Measurements from ENCODE around the gene RASSF5. TPM values are rescaled to one million over a fixed set of nuclear protein-coding genes. Genes with fewer than 3 reads are reported as not detected.

The RASSF5 gene
- total and polyA plus RNA-seq, 2 of the 13 experiments (the other 11 are each of a cell fraction or from before 2014, with no cell fraction given): 0.18 to 0.40 TPM

DNA sequence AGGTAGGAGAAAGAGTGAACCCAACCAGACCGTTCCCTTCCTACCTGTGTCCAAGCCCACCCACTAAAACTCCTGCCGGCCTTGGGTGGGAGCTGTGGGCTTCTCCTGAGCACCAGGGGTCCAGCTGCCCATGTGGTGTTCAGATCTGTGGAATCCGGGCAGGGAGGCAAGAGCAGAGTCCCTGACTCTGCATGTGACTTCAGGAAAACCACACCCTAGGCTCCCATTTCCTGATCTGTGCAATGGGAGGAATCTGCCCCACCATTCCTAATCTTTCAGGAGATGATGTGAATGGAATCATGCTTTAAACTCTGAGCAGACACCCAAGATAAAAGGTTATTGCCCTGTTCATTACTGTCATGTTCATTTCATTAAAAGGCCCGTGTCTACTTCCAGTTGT, 77.4 kb downstream of the RASSF5 start:
- intact Hi-C loops (cut with micrococcal nuclease; ENCODE audit: unreplicated experiment) (no loop called here), in situ Hi-C loops (cut with HindIII; ENCODE audit: extremely low pct_ligation_motif_present, low pct_unique_long_range_greater_than_20kb) (loop anchor here (5.0 kb wide), 2 partner anchors 42 to 97 kb away; no protein-coding TSS in a partner anchor)
- H3K9ac ChIP-seq (ENCODE audit: insufficient read depth, low read depth, low read length): no peak overlapping the region
- H3K79me2 ChIP-seq (ENCODE audit: insufficient read depth, low read length): no peaks in the 10 kb centered on the region
- H3K27ac ChIP-seq (ENCODE audit: extremely low read length, insufficient read depth, low read length): no peak overlapping the region
- H3K27me3 ChIP-seq (ENCODE audit: control insufficient read depth in 1 of 2, insufficient read depth in 2 of 2, low read length in 2 of 2): no peaks in the 10 kb centered on the region
- H3K4me1 ChIP-seq (ENCODE audit: insufficient read depth, low read length): no peaks in the 10 kb centered on the region
- H2AFZ ChIP-seq (ENCODE audit: low read length): no peak overlapping the region
- no peak overlapping the region for H3K4me2 ChIP-seq (ENCODE audit: low read depth, low read length)
- ATAC-seq (no peak), FAIRE-seq (no peak), DNase-seq (ENCODE audit: low spot score) (no peak)
- H3K9me3 ChIP-seq (ENCODE audit: low read length): no peaks in the 10 kb centered on the region
- TF ChIP-seq NONO (IDR thresholded peaks at IDR 0.05) (no peak), NONO (CRISPR knock-in tag; conservative IDR thresholded peaks at IDR 0.05) (no peak), FOXK2 (IDR thresholded peaks at IDR 0.05) (no peak), REPIN1 (CRISPR knock-in tag; IDR thresholded peaks at IDR 0.05; ENCODE audit: borderline replicate concordance, low read depth) (no peak), ZNF235 (CRISPR knock-in tag; IDR thresholded peaks at IDR 0.05; ENCODE audit: borderline replicate concordance) (no peak), ELF3 (CRISPR knock-in tag; IDR thresholded peaks at IDR 0.05) (no peak), HOXA5 (CRISPR knock-in tag; IDR thresholded peaks at IDR 0.05) (no peak), SALL1 (CRISPR knock-in tag; IDR thresholded peaks at IDR 0.05) (no peak)
- H3K36me3 ChIP-seq (replicated peaks in 1 of 2; ENCODE audit: control insufficient read depth in 1 of 2, insufficient read depth in 2 of 2, low read length in 2 of 2): peaks cover 3 to 16% of the 10 kb centered on the region in 2 experiments; a peak in 2 of 5 replicates
- H4K20me1 ChIP-seq (ENCODE audit: insufficient read depth, low read length): no peaks in the 10 kb centered on the region; the same call in 1 of the 2 replicates
- ChIA-PET POLR2A (no interaction called here), CTCF (ENCODE audit: low intra/inter-chr PET ratio, low total read pairs) (interaction anchor here (2.6 to 2.7 kb wide), 2 partner anchors 40 to 94 kb away, joined by 33 to 34 read pairs; no protein-coding TSS in a partner anchor)
- no peak overlapping the region for H3K4me3 ChIP-seq (replicated peaks in 1 of 3; ENCODE audit: insufficient read depth in 1 of 3, low read depth in 2 of 3, low read length in 3 of 3)
- 90% methylated on average over 4 of the region's 4 CpGs for WGBS (ENCODE audit: low lambda C conversion rate)
- BruUV-seq (replicated peaks): no TSS peak

DNA sequence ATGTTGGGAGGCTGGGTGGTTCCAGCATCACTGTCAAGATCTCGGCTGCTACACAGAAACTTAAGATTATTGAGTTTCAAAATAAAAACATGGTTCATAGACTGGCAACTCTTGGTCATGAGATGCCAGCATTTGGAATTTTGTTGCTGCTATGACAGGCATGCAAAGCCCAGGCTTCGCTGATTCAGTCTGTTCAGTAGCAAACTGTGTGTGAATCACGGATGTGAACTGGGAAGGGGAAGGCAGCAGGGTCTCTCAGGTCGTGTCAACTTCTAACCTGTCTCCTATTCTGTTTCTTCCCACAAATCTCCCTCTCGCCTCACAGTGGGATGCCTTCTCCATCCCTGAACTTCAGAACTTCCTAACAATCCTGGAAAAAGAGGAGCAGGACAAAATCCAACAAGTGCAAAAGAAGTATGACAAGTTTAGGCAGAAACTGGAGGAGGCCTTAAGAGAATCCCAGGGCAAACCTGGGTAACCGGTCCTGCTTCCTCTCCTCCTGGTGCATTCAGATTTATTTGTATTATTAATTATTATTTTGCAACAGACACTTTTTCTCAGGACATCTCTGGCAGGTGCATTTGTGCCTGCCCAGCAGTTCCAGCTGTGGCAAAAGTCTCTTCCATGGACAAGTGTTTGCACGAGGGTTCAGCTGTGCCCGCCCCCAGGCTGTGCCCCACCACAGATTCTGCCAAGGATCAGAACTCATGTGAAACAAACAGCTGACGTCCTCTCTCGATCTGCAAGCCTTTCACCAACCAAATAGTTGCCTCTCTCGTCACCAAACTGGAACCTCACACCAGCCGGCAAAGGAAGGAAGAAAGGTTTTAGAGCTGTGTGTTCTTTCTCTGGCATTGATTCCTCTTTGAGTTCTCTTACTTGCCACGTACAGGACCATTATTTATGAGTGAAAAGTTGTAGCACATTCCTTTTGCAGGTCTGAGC, 79.4 kb downstream of the RASSF5 start:
- DNase-seq (ENCODE audit: low spot score) (no peak), ATAC-seq (no peak), FAIRE-seq (no peak)
- 86% methylated on average over 13 of the region's 13 CpGs for WGBS (ENCODE audit: low lambda C conversion rate)
- no TSS peak for BruUV-seq (replicated peaks)
- H3K4me3 ChIP-seq (replicated peaks in 1 of 3; ENCODE audit: insufficient read depth in 1 of 3, low read depth in 2 of 3, low read length in 3 of 3): no peak overlapping the region
- H3K27me3 ChIP-seq (ENCODE audit: control insufficient read depth in 1 of 2, insufficient read depth in 2 of 2, low read length in 2 of 2): no peaks in the 10 kb centered on the region
- no peak overlapping the region for H3K27ac ChIP-seq (ENCODE audit: extremely low read length, insufficient read depth, low read length)
- H4K20me1 ChIP-seq (ENCODE audit: insufficient read depth, low read length): no peaks in the 10 kb centered on the region; the same call in 1 of the 2 replicates
- no peak overlapping the region for H3K9ac ChIP-seq (ENCODE audit: insufficient read depth, low read depth, low read length)
- CTCF ChIA-PET (ENCODE audit: low intra/inter-chr PET ratio, low total read pairs): no interaction called here
- in situ Hi-C loops (cut with HindIII; ENCODE audit: extremely low pct_ligation_motif_present, low pct_unique_long_range_greater_than_20kb): no loop called here
- POLR2A ChIA-PET: no interaction called here
- H3K4me1 ChIP-seq (ENCODE audit: insufficient read depth, low read length): no peaks in the 10 kb centered on the region
- H3K4me2 ChIP-seq (ENCODE audit: low read depth, low read length): no peak overlapping the region
- H3K79me2 ChIP-seq (ENCODE audit: insufficient read depth, low read length): no peaks in the 10 kb centered on the region
- intact Hi-C loops (cut with micrococcal nuclease; ENCODE audit: unreplicated experiment): no loop called here
- no peak overlapping the region for H2AFZ ChIP-seq (ENCODE audit: low read length)
- peaks cover 5 to 28% of the 10 kb centered on the region in 2 experiments; a peak in 3 of 5 replicates for H3K36me3 ChIP-seq (replicated peaks in 1 of 2; ENCODE audit: control insufficient read depth in 1 of 2, insufficient read depth in 2 of 2, low read length in 2 of 2)
- no peaks in the 10 kb centered on the region for H3K9me3 ChIP-seq (ENCODE audit: low read length)
- no peak for TF ChIP-seq ZBTB21 (CRISPR knock-in tag; IDR thresholded peaks at IDR 0.05)
- TF ChIP-seq ZNF556 (CRISPR knock-in tag; IDR thresholded peaks at IDR 0.05; ENCODE audit: borderline replicate concordance): no peak
- TF ChIP-seq MTF1 (CRISPR knock-in tag; IDR thresholded peaks at IDR 0.05): no peak
- TF ChIP-seq, protein P1, sequence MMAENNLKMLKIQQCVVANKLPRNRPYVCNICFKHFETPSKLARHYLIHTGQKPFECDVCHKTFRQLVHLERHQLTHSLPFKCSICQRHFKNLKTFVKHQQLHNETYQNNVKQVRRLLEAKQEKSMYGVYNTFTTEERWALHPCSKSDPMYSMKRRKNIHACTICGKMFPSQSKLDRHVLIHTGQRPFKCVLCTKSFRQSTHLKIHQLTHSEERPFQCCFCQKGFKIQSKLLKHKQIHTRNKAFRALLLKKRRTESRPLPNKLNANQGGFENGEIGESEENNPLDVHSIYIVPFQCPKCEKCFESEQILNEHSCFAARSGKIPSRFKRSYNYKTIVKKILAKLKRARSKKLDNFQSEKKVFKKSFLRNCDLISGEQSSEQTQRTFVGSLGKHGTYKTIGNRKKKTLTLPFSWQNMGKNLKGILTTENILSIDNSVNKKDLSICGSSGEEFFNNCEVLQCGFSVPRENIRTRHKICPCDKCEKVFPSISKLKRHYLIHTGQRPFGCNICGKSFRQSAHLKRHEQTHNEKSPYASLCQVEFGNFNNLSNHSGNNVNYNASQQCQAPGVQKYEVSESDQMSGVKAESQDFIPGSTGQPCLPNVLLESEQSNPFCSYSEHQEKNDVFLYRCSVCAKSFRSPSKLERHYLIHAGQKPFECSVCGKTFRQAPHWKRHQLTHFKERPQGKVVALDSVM (CRISPR knock-in tag; IDR thresholded peaks at IDR 0.05): no peak
- TF ChIP-seq XRCC5 (optimal IDR thresholded peaks at IDR 0.05; ENCODE audit: low read length): no peak
- TF ChIP-seq RFXAP (CRISPR knock-in tag; IDR thresholded peaks at IDR 0.05; ENCODE audit: borderline replicate concordance): no peak
